SH-SY5Y (cell line): ENCODE results near the gene PROM2.

Source experiments
- GATA2 ChIP-seq: IDR thresholded peaks from 2 replicates; pipeline ENCODE4 v1.6.1; 2011; ENCODE audit warnings: mild to moderate bottlenecking, low read depth, low read length
- GATA3 ChIP-seq: IDR thresholded peaks from 2 replicates; pipeline ENCODE4 v1.6.1; 2011; ENCODE audit warnings: low read depth, mild to moderate bottlenecking, low read length, moderate library complexity

DNA sequence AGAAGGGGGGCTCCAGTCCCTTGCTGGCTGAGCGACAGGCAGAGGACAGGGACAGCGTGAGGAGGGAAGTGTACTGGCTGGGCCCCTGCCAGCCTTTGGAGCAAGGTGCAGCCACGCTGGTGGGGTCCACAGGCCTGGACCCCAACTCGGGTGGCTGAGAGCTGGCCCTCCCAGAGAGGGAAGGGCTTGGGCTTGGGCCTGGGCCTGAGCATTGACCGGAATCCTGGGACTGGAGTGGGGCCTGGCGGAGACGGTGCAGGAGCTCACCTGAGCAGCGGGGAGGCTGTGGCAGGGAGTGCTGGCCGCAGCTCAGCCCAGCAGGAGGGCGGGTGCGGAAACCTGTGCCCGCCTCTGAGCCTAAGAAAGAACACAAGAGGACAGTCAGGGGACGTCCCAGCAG lies 50.8 kb downstream of the PROM2 start:
- TF ChIP-seq GATA3 (no peak), GATA2 (no peak)
